ENCODE measurements around the gene TSHZ2.

TSHZ2 gene

GRCh38 chr20:53168491-53168890 lies 196.3 kb downstream of the TSHZ2 start:
- Histone ChIP-seq H3K27ac (no peak overlapping the region), H3K27me3 (replicated peaks) (no peaks in the 10 kb centered on the region), H3K36me3 (replicated peaks) (no peaks in the 10 kb centered on the region), H3K4me3 (ENCODE audit: low read depth, low read length) (no peak overlapping the region)
- in situ Hi-C loops (cut with HindIII; ENCODE audit: low pct_ligation_motif_present, low sequenced_read_pairs), result no loop called here
- DNase-seq, result no peak
- no peak for TF ChIP-seq CTCF (IDR thresholded peaks at IDR 0.05; ENCODE audit: low read depth, low read length, missing control alignments)

DNA sequence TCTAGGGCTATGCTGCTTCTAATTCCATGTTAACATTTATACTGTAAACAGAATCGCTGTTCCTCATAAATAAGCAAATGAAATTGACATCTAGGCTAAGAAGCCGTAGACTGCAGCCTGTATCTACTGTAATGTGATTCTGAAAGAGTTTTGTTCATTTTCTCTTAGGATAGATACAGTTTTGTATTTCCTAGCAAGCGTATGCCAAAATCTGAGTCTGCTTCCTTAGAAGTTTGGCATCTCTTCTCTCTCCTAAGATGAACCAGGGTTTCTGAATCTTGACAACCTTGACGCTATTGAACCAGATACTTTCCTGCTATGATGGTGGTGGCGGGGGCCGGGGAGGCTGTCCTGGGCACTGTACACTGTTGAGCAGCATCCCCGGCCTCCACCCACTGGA lies 198.0 kb downstream of the TSHZ2 start:
- DNase-seq, result no peak
- H3K27me3 ChIP-seq (replicated peaks), result no peaks in the 10 kb centered on the region
- in situ Hi-C loops (cut with HindIII; ENCODE audit: low pct_ligation_motif_present, low sequenced_read_pairs), result no loop called here
- H3K4me3 ChIP-seq (ENCODE audit: low read depth, low read length), result no peak overlapping the region
- no peaks in the 10 kb centered on the region for H3K36me3 ChIP-seq (replicated peaks)
- H3K27ac ChIP-seq, result no peak overlapping the region
- no peak for TF ChIP-seq CTCF (IDR thresholded peaks at IDR 0.05; ENCODE audit: low read depth, low read length, missing control alignments)

- H3K27ac ChIP-seq, result no peak overlapping the region
- DNase-seq, result no peak
- no peak overlapping the region for H3K4me3 ChIP-seq (ENCODE audit: low read depth, low read length)
- no peaks in the 10 kb centered on the region for H3K36me3 ChIP-seq (replicated peaks)
- no peak for TF ChIP-seq CTCF (IDR thresholded peaks at IDR 0.05; ENCODE audit: low read depth, low read length, missing control alignments)
- in situ Hi-C loops (cut with HindIII; ENCODE audit: low pct_ligation_motif_present, low sequenced_read_pairs), result no loop called here
- no peaks in the 10 kb centered on the region for H3K27me3 ChIP-seq (replicated peaks)
Measured at GRCh38 chr20:53171065-53171464, 198.9 kb downstream of the TSHZ2 start.

GRCh38 chr20:53174454-53174853 lies 202.3 kb downstream of the TSHZ2 start:
- Histone ChIP-seq H3K27me3 (replicated peaks) (no peaks in the 10 kb centered on the region), H3K4me3 (ENCODE audit: low read depth, low read length) (no peak overlapping the region), H3K27ac (no peak overlapping the region), H3K36me3 (replicated peaks) (no peaks in the 10 kb centered on the region)
- no peak for TF ChIP-seq CTCF (IDR thresholded peaks at IDR 0.05; ENCODE audit: low read depth, low read length, missing control alignments)
- DNase-seq, result no peak
- in situ Hi-C loops (cut with HindIII; ENCODE audit: low pct_ligation_motif_present, low sequenced_read_pairs), result no loop called here

- in situ Hi-C loops (cut with HindIII; ENCODE audit: low pct_ligation_motif_present, low sequenced_read_pairs), result no loop called here
- Histone ChIP-seq H3K36me3 (replicated peaks) (no peaks in the 10 kb centered on the region), H3K27ac (no peak overlapping the region), H3K4me3 (ENCODE audit: low read depth, low read length) (no peak overlapping the region), H3K27me3 (replicated peaks) (no peaks in the 10 kb centered on the region)
- no peak for TF ChIP-seq CTCF (IDR thresholded peaks at IDR 0.05; ENCODE audit: low read depth, low read length, missing control alignments)
- DNase-seq, result no peak
Measured at GRCh38 chr20:53175135-53175780, 203.1 kb downstream of the TSHZ2 start.

DNA sequence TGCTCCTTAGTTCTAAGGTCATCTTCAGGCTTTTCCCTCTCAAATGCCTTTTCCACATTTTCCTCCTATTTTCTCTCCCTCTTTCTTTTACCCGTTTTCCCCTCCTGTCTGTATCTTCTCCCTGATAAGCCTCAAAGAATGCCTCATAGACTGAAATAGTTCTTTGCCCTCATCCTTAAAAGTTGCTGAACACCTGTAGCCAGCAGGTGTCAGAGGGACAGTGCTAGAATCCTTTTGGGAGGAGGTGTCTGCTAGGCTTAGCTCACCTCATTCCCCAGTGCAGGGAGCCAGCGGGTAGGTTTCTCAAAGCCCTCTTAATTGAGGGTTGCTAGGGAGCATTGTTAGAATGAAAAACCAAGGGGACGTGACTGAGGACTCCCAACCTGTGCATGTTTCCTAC lies 204.0 kb downstream of the TSHZ2 start:
- no peak for DNase-seq
- Histone ChIP-seq H3K4me3 (ENCODE audit: low read depth, low read length) (no peak overlapping the region), H3K27me3 (replicated peaks) (no peaks in the 10 kb centered on the region), H3K27ac (no peak overlapping the region), H3K36me3 (replicated peaks) (no peaks in the 10 kb centered on the region)
- in situ Hi-C loops (cut with HindIII; ENCODE audit: low pct_ligation_motif_present, low sequenced_read_pairs), result no loop called here
- TF ChIP-seq CTCF (IDR thresholded peaks at IDR 0.05; ENCODE audit: low read depth, low read length, missing control alignments), result no peak
